ENCODE results near the gene TELO2.

The TELO2 gene

DNA sequence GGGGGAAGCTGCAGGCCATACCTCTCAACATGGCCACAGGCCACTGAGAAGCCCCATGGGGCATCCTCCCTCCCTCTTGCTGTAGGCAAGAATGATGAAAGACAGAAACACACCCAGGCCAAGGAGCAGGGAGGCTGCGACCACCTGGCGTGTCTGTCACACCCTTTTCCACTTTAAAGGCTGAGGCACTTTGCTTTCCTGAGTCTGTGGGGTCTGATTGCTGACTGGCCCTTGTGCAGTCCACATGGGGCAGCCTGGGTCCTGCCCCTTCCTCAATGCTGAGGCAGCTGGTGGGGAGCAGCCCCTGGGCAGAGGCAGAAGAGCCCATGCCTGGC is 49.0 kb downstream of the TELO2 start:
- WGBS, result 91% methylated on average over 2 of the region's 2 CpGs
- Histone ChIP-seq H3K36me3 (ENCODE audit: insufficient read depth, low read length) (no peaks in the 10 kb centered on the region), H3K4me1 (ENCODE audit: insufficient read depth, low read length) (no peaks in the 10 kb centered on the region), H3K4me3 (ENCODE audit: low read length) (no peak overlapping the region), H3K9me3 (ENCODE audit: insufficient read depth, low read depth, low read length) (no peaks in the 10 kb centered on the region), H3K9ac (ENCODE audit: low read depth, low read length) (no peak overlapping the region), H3K27me3 (ENCODE audit: insufficient read depth, low read length) (no peaks in the 10 kb centered on the region), H3K27ac (ENCODE audit: low read depth, low read length) (no peak overlapping the region)

DNA sequence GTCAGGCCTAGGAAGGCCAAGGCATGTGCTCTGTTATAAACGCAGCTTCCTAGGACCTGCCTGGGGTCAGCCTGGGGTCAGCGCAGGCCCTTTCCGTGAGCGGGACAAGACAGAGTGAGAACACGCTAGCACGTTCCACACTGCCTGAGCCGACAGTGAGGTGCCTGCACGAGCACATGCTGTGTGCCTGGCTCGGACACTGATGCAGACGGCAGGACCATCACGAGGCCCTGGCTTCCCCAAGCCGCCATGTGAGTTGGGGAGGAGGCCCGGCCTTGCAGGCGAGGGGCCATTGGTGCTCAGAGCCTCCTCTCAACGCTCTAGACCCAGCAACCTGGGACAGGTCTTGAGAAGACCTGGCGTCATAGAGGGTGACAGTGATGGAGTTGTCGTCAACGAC is 49.4 kb downstream of the TELO2 start:
- no peaks in the 10 kb centered on the region for H3K4me1 ChIP-seq (ENCODE audit: insufficient read depth, low read length)
- H3K9me3 ChIP-seq (ENCODE audit: insufficient read depth, low read depth, low read length), result no peaks in the 10 kb centered on the region
- no peak overlapping the region for H3K9ac ChIP-seq (ENCODE audit: low read depth, low read length)
- no peaks in the 10 kb centered on the region for H3K36me3 ChIP-seq (ENCODE audit: insufficient read depth, low read length)
- WGBS, result 96% methylated on average over 18 of the region's 18 CpGs
- no peaks in the 10 kb centered on the region for H3K27me3 ChIP-seq (ENCODE audit: insufficient read depth, low read length)
- no peak overlapping the region for H3K27ac ChIP-seq (ENCODE audit: low read depth, low read length)
- H3K4me3 ChIP-seq (ENCODE audit: low read length), result no peak overlapping the region

DNA sequence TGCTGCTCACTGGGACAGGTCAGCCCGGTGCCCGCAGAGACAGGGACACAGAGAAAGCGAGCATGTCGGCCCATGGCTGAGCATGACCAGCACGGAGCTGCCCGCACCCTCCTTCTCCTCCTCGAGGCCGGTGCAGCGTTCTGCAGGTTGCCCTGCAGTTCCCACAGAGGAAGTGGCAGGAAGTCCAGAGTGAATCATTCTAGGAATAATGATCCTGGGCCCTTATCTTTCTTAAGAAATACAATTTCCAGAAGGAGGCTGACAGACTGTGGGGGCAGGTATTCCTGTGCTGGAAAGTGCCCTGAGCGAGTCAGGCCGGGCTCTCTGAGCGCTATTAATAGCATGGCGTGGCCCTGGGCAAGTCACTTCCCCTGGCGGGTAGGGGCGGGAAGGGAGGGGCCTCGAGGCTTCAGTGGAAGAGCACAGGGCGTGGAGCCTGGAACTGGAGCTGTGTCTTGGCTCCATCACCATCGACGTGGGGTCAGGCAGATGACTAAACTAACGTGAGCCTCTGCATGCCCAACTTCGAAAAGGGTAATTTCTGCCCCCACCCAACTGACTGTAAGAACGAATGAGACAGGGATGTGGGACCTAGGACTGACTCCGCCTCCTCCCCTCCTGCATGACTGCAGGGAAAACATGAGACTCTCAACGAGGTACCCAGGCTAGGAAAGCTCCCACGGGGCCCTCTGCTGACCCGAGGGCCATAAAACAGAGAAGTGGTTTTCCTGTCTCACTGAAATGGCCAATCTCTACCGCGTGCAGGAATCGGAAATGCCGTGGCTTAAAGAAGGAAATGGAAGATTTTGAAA is 50.1 kb downstream of the TELO2 start:
- Histone ChIP-seq H3K9me3 (ENCODE audit: insufficient read depth, low read depth, low read length) (no peaks in the 10 kb centered on the region), H3K4me1 (ENCODE audit: insufficient read depth, low read length) (no peaks in the 10 kb centered on the region), H3K36me3 (ENCODE audit: insufficient read depth, low read length) (0 out of 2 replicates have a peak, but pooled peaks cover 3% of the 10 kb centered on the region), H3K9ac (ENCODE audit: low read depth, low read length) (no peak overlapping the region), H3K27me3 (ENCODE audit: insufficient read depth, low read length) (no peaks in the 10 kb centered on the region), H3K27ac (ENCODE audit: low read depth, low read length) (no peak overlapping the region), H3K4me3 (ENCODE audit: low read length) (no peak overlapping the region)
- 80% methylated on average over 30 of the region's 30 CpGs for WGBS

DNA sequence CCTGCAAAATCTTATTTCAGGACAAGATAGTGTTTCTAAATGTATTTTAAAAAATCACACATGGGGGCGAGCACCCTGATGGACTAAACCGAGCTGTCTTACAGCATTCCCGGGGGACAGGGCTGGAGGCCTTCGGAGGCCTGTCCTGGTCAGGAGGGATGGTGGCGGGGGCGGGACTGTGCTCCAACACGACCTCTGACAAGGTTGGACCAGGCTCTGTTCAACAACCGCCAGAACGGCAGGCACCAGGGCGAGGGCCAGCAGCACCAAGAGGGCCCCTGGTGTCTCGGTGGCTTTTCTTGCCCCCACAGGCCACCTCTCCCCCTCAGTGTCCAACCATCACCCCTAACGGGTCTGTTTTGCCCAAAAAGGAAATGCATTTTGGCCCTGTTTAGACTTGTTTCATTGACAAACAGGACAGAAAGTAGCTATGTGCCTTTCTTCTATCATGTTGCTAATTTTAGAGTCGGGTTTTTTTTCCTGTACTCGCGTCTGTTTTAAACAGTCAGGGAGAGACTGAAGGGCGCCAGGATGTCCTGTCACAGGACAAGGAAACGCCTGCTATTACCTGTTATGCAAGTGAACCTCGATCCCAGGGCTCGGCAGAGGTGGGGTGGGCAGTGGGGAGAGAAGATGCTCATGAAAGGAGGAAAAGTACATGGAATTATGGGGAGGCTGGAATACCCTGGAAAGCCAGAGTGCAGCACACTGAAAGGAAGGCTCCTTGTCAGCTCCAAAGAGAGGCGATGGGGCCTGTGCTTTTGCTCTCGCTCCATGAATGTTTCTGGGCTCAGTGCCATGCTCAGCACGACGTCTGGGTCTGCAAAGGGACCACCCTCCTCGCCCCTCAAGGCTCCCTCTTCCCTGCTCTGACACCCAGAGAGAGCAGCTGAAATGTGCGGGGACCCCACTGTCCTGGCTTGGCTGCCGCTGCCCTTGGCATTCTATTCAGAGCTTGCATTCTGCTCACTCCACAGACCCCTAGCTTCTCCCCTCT is 52.2 kb downstream of the TELO2 start:
- 92% methylated on average over 26 of the region's 26 CpGs for WGBS
- Histone ChIP-seq H3K4me1 (ENCODE audit: insufficient read depth, low read length) (no peaks in the 10 kb centered on the region), H3K9ac (ENCODE audit: low read depth, low read length) (no peak overlapping the region), H3K4me3 (ENCODE audit: low read length) (no peak overlapping the region), H3K27ac (ENCODE audit: low read depth, low read length) (no peak overlapping the region), H3K9me3 (ENCODE audit: insufficient read depth, low read depth, low read length) (no peaks in the 10 kb centered on the region), H3K36me3 (ENCODE audit: insufficient read depth, low read length) (0 out of 2 replicates have a peak, but pooled peaks cover 3% of the 10 kb centered on the region), H3K27me3 (ENCODE audit: insufficient read depth, low read length) (no peaks in the 10 kb centered on the region)

DNA sequence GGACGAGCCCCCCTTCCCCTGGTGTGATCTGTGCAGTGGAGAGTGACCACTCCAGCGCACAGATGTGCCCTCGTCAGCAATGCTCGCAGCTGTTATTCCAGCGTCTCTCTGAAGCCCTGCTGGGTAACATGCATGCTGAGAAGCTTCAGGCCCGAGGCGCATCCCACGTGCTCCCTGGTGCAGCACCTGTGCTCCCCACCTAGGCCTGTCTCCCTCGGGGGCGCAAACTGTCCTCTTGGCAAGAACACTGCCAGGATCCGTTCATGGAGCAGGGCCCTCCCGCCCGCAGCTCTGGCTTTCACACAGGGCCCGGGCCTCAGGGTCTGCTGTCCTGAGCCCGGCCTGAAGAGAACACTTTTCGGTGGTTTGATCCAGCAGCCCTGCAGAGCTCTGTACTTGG is 53.3 kb downstream of the TELO2 start:
- H3K27me3 ChIP-seq (ENCODE audit: insufficient read depth, low read length), result no peaks in the 10 kb centered on the region
- H3K36me3 ChIP-seq (ENCODE audit: insufficient read depth, low read length), result 0 out of 2 replicates have a peak, but pooled peaks cover 3% of the 10 kb centered on the region
- no peak overlapping the region for H3K4me3 ChIP-seq (ENCODE audit: low read length)
- H3K9me3 ChIP-seq (ENCODE audit: insufficient read depth, low read depth, low read length), result no peaks in the 10 kb centered on the region
- H3K27ac ChIP-seq (ENCODE audit: low read depth, low read length), result no peak overlapping the region
- H3K4me1 ChIP-seq (ENCODE audit: insufficient read depth, low read length), result no peaks in the 10 kb centered on the region
- H3K9ac ChIP-seq (ENCODE audit: low read depth, low read length), result no peak overlapping the region
- 95% methylated on average over 16 of the region's 16 CpGs for WGBS

DNA sequence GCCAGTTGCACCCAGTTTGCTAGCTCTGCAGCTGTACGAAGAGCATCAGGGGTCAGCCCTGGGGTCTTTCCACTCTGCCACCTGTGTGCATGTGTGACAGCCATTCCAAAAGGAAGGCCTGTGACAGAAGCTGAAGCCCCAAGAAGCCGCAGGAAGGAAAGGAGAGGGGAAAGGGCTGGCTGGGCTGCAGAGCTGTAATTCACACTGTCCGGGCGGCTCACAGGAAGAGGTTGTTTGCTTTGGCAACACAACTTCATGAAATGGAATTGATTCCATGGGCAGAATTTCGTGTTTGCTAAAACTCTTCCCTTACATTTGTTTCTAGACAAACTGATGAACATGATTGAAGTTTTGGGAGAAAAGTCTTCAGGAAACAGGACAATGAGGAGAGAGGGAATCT is 55.1 kb downstream of the TELO2 start:
- no peak overlapping the region for H3K4me3 ChIP-seq (ENCODE audit: low read length)
- no peak overlapping the region; the same call in 1 of the 2 replicates for H3K9ac ChIP-seq (ENCODE audit: low read depth, low read length)
- WGBS, result 93% methylated on average over 5 of the region's 5 CpGs
- H3K9me3 ChIP-seq (ENCODE audit: insufficient read depth, low read depth, low read length), result no peaks in the 10 kb centered on the region
- H3K27me3 ChIP-seq (ENCODE audit: insufficient read depth, low read length), result no peaks in the 10 kb centered on the region
- H3K27ac ChIP-seq (ENCODE audit: low read depth, low read length), result no peak overlapping the region
- H3K36me3 ChIP-seq (ENCODE audit: insufficient read depth, low read length), result 0 out of 2 replicates have a peak, but pooled peaks cover 3% of the 10 kb centered on the region
- H3K4me1 ChIP-seq (ENCODE audit: insufficient read depth, low read length), result no peaks in the 10 kb centered on the region

DNA sequence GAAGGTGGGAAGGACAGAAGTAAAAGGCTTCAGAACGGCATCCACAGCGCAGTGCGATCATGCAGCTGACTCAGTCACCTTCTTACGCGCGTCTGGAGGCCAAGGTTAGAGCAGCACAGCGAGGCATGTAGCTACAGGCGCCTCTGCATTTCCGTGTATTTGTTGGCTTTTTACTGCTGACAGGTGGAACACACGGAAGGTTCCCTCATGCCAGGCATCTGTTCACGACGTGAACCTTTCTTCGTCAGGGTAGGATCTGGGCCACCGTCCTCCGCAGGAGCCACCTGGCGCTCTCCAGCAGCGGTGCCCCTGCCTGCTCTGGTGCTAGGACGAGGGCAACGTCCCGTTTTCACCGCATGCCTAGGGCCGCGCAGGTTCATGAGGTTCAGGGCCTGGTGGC is 55.6 kb downstream of the TELO2 start:
- 95% methylated on average over 23 of the region's 23 CpGs for WGBS
- H3K4me1 ChIP-seq (ENCODE audit: insufficient read depth, low read length), result no peaks in the 10 kb centered on the region

DNA sequence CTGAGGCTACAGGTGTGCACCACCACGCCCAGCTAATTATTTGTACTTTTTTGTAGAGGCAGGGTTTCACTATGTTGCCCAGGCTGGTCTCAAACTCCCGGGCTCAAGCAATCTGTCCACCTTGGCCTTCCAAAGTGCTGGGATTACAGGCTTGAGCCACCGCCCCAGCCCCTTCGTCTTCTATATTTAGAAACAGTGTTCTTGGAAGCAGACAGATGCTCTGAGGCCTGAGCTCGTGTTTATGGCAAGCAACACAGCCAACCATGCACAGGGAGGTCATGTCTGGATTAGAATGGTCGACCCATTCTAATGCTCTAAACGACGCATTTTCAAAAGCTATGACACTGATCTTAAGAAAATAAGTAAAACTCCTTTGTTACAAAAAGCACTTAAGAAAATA is 56.9 kb downstream of the TELO2 start:
- H3K9me3 ChIP-seq (ENCODE audit: insufficient read depth, low read depth, low read length), result no peaks in the 10 kb centered on the region
- H3K27me3 ChIP-seq (ENCODE audit: insufficient read depth, low read length), result no peaks in the 10 kb centered on the region
- H3K4me1 ChIP-seq (ENCODE audit: insufficient read depth, low read length), result no peaks in the 10 kb centered on the region
- H3K36me3 ChIP-seq (ENCODE audit: insufficient read depth, low read length), result peaks cover 8% of the 10 kb centered on the region; the same call in 1 of the 2 replicates
- no peak overlapping the region for H3K27ac ChIP-seq (ENCODE audit: low read depth, low read length)
- no peak overlapping the region for H3K9ac ChIP-seq (ENCODE audit: low read depth, low read length)
- no peak overlapping the region for H3K4me3 ChIP-seq (ENCODE audit: low read length)
- 95% methylated on average over 8 of the region's 8 CpGs for WGBS

More for the DNA sequence above, 55.6 kb downstream of the TELO2 start:
- Histone ChIP-seq H3K27me3 (ENCODE audit: insufficient read depth, low read length) (no peaks in the 10 kb centered on the region), H3K36me3 (ENCODE audit: insufficient read depth, low read length) (0 out of 2 replicates have a peak, but pooled peaks cover 3% of the 10 kb centered on the region), H3K9me3 (ENCODE audit: insufficient read depth, low read depth, low read length) (no peaks in the 10 kb centered on the region), H3K9ac (ENCODE audit: low read depth, low read length) (peak overlapping the region; percentile 14; the same call in 1 of the 2 replicates), H3K27ac (ENCODE audit: low read depth, low read length) (no peak overlapping the region), H3K4me3 (ENCODE audit: low read length) (no peak overlapping the region)

DNA sequence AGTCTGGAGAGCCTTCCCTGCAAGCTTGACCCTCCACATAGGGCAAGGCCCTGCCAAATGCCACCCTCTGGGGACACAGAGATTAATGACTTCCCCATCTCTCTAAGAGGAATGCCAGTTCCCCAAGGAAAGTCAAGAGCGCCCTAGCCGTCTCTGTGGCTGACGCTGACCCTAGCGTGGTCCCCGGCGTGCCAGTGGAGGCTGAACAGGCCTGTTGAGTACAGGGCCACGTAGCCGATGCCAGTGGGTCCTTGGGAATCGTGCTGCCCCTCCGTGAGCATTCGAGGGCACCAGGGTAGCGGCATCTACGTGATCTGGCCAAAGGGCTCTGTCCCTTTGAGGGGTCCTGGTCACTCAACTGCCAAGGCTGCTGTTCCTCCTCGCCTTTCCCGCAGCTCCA is 57.5 kb downstream of the TELO2 start:
- Histone ChIP-seq H3K27ac (ENCODE audit: low read depth, low read length) (no peak overlapping the region), H3K9ac (ENCODE audit: low read depth, low read length) (no peak overlapping the region), H3K4me3 (ENCODE audit: low read length) (no peak overlapping the region), H3K36me3 (ENCODE audit: insufficient read depth, low read length) (peaks cover 9% of the 10 kb centered on the region; the same call in 1 of the 2 replicates), H3K9me3 (ENCODE audit: insufficient read depth, low read depth, low read length) (no peaks in the 10 kb centered on the region), H3K4me1 (ENCODE audit: insufficient read depth, low read length) (no peaks in the 10 kb centered on the region), H3K27me3 (ENCODE audit: insufficient read depth, low read length) (no peaks in the 10 kb centered on the region)
- 96% methylated on average over 15 of the region's 15 CpGs for WGBS

DNA sequence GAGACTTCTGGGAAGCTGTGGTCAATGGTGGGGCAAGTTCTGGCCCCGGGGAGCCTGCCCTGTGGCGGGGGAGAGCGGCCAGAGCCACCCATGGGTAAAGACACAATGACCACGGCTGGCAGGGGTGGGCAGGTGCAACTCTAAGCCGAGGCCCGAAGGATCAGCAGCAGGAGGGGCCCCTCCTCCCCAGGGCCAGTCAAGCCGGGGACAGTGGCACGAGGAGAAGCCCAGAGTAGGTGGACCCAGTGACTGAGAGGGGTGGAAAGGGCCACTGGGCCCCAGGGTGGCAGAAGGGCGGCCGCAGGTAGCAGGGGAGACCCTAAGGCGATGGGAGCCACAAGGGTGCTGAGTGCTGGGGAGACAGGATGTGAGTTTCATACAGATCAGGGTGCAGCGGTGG is 58.0 kb downstream of the TELO2 start:
- Histone ChIP-seq H3K9ac (ENCODE audit: low read depth, low read length) (no peak overlapping the region), H3K4me1 (ENCODE audit: insufficient read depth, low read length) (no peaks in the 10 kb centered on the region), H3K27me3 (ENCODE audit: insufficient read depth, low read length) (no peaks in the 10 kb centered on the region), H3K4me3 (ENCODE audit: low read length) (no peak overlapping the region), H3K9me3 (ENCODE audit: insufficient read depth, low read depth, low read length) (no peaks in the 10 kb centered on the region), H3K36me3 (ENCODE audit: insufficient read depth, low read length) (peaks cover 9% of the 10 kb centered on the region; the same call in 1 of the 2 replicates), H3K27ac (ENCODE audit: low read depth, low read length) (no peak overlapping the region)
- 93% methylated on average over 12 of the region's 12 CpGs for WGBS

DNA sequence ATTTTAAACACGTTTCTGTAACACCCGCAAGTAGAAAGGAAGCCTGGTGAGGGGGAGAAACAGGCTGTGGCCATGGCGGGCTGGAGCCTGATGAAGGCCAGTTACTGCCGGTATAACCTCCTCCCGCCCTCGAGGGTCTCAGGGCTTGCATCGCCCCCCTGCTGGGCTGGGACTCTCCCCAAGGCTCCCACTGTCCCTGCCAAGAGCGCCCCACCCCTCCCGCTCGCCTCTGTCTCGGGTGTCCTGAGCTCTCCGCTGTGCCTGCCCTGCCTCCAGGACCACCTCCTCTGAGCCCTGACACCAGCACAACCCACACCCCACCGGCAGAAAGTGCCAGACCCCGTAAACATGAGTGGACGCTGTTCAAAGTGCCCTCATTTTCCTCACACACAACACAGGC is 59.0 kb downstream of the TELO2 start:
- H3K27me3 ChIP-seq (ENCODE audit: insufficient read depth, low read length), result no peaks in the 10 kb centered on the region
- H3K9me3 ChIP-seq (ENCODE audit: insufficient read depth, low read depth, low read length), result no peaks in the 10 kb centered on the region
- H3K27ac ChIP-seq (ENCODE audit: low read depth, low read length), result no peak overlapping the region
- H3K9ac ChIP-seq (ENCODE audit: low read depth, low read length), result no peak overlapping the region
- H3K4me1 ChIP-seq (ENCODE audit: insufficient read depth, low read length), result no peaks in the 10 kb centered on the region
- WGBS, result 94% methylated on average over 15 of the region's 15 CpGs
- H3K4me3 ChIP-seq (ENCODE audit: low read length), result no peak overlapping the region
- peaks cover 15% of the 10 kb centered on the region for H3K36me3 ChIP-seq (ENCODE audit: insufficient read depth, low read length)
